Measurements from ENCODE around the gene SELENOM.

DNA sequence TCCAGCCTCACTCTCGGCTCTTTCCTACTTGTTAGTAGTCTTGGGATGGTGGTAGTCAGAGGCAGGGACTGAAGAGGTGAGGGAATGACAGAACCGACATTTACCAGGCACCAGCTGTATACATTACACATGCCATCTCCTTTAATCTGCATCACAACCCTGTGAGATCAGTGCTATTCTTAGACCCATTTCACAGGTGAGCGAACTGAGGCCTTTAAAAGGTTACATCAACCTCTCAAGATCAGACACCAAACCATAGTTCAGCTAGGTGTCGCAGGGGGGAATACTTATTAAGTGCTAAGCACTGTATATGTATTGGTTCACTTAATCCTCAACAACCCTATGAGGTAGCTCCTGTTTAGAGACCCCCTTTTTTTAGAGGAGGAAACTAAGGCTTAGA is 27.3 kb upstream of the SELENOM start:
- TF ChIP-seq POLR2AphosphoS5 (IDR thresholded peaks at IDR 0.05) (no peak), EZH2 (IDR thresholded peaks at IDR 0.05; ENCODE audit: borderline replicate concordance, insufficient read depth, low read length, poor library complexity, severe bottlenecking) (no peak), TAF1 (IDR thresholded peaks at IDR 0.05; ENCODE audit: low read depth) (no peak), EP300 (conservative IDR thresholded peaks at IDR 0.05; ENCODE audit: poor library complexity, severe bottlenecking) (no peak)
- TF ChIP-seq, protein P1, sequence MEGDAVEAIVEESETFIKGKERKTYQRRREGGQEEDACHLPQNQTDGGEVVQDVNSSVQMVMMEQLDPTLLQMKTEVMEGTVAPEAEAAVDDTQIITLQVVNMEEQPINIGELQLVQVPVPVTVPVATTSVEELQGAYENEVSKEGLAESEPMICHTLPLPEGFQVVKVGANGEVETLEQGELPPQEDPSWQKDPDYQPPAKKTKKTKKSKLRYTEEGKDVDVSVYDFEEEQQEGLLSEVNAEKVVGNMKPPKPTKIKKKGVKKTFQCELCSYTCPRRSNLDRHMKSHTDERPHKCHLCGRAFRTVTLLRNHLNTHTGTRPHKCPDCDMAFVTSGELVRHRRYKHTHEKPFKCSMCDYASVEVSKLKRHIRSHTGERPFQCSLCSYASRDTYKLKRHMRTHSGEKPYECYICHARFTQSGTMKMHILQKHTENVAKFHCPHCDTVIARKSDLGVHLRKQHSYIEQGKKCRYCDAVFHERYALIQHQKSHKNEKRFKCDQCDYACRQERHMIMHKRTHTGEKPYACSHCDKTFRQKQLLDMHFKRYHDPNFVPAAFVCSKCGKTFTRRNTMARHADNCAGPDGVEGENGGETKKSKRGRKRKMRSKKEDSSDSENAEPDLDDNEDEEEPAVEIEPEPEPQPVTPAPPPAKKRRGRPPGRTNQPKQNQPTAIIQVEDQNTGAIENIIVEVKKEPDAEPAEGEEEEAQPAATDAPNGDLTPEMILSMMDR (IDR thresholded peaks at IDR 0.05; ENCODE audit: poor library complexity, severe bottlenecking) = no peak
- TF ChIP-seq, protein P2, sequence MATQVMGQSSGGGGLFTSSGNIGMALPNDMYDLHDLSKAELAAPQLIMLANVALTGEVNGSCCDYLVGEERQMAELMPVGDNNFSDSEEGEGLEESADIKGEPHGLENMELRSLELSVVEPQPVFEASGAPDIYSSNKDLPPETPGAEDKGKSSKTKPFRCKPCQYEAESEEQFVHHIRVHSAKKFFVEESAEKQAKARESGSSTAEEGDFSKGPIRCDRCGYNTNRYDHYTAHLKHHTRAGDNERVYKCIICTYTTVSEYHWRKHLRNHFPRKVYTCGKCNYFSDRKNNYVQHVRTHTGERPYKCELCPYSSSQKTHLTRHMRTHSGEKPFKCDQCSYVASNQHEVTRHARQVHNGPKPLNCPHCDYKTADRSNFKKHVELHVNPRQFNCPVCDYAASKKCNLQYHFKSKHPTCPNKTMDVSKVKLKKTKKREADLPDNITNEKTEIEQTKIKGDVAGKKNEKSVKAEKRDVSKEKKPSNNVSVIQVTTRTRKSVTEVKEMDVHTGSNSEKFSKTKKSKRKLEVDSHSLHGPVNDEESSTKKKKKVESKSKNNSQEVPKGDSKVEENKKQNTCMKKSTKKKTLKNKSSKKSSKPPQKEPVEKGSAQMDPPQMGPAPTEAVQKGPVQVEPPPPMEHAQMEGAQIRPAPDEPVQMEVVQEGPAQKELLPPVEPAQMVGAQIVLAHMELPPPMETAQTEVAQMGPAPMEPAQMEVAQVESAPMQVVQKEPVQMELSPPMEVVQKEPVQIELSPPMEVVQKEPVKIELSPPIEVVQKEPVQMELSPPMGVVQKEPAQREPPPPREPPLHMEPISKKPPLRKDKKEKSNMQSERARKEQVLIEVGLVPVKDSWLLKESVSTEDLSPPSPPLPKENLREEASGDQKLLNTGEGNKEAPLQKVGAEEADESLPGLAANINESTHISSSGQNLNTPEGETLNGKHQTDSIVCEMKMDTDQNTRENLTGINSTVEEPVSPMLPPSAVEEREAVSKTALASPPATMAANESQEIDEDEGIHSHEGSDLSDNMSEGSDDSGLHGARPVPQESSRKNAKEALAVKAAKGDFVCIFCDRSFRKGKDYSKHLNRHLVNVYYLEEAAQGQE (IDR thresholded peaks at IDR 0.05; ENCODE audit: borderline replicate concordance) = no peak

All from neural cell (in vitro differentiated cells).